Measurements from ENCODE around the gene IL4R. TPM values are rescaled to one million over a fixed set of nuclear protein-coding genes. Genes with fewer than 3 reads are reported as not detected.

IL4R gene
- total and polyA plus RNA-seq, 4 donors, result 15.5 to 61.9 (median 29.9) TPM

DNA sequence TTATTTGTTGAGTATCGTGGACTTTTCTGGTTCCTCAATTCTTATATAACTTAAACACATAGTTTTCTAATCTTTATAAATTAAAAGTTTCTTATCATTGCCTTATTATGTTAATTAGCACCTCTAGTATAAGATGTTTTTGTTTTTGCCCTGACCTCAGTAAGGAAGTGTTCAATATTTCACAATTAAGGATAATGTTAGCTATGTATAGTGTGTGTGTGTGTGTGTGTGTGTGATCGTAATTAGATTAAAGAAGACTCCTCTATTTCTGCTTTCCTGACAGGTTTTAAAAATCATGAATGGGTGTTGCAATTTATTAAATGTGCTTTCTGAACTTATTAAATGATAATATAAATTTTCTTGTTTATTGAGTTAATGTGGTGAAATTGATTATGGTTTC, 100.2 kb downstream of the IL4R start (continued):
- TF ChIP-seq, protein P1, sequence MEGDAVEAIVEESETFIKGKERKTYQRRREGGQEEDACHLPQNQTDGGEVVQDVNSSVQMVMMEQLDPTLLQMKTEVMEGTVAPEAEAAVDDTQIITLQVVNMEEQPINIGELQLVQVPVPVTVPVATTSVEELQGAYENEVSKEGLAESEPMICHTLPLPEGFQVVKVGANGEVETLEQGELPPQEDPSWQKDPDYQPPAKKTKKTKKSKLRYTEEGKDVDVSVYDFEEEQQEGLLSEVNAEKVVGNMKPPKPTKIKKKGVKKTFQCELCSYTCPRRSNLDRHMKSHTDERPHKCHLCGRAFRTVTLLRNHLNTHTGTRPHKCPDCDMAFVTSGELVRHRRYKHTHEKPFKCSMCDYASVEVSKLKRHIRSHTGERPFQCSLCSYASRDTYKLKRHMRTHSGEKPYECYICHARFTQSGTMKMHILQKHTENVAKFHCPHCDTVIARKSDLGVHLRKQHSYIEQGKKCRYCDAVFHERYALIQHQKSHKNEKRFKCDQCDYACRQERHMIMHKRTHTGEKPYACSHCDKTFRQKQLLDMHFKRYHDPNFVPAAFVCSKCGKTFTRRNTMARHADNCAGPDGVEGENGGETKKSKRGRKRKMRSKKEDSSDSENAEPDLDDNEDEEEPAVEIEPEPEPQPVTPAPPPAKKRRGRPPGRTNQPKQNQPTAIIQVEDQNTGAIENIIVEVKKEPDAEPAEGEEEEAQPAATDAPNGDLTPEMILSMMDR (IDR thresholded peaks at IDR 0.05; ENCODE audit: low read depth, low read length, missing input control), result no peak
- TF ChIP-seq SP1 (IDR thresholded peaks at IDR 0.05) (no peak), FOXA2 (IDR thresholded peaks at IDR 0.05) (no peak)
- TF ChIP-seq, protein P2, sequence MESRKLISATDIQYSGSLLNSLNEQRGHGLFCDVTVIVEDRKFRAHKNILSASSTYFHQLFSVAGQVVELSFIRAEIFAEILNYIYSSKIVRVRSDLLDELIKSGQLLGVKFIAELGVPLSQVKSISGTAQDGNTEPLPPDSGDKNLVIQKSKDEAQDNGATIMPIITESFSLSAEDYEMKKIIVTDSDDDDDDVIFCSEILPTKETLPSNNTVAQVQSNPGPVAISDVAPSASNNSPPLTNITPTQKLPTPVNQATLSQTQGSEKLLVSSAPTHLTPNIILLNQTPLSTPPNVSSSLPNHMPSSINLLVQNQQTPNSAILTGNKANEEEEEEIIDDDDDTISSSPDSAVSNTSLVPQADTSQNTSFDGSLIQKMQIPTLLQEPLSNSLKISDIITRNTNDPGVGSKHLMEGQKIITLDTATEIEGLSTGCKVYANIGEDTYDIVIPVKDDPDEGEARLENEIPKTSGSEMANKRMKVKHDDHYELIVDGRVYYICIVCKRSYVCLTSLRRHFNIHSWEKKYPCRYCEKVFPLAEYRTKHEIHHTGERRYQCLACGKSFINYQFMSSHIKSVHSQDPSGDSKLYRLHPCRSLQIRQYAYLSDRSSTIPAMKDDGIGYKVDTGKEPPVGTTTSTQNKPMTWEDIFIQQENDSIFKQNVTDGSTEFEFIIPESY (IDR thresholded peaks at IDR 0.05), result no peak

Other genes with a start within 250 kb of the IL4R start
- not detected for gene C16orf82, start 247.0 kb upstream of the IL4R start, total RNA-seq
- gene C16orf82, start 247.0 kb upstream of the IL4R start, polyA plus RNA-seq, result not detected
- gene KDM8, start 110.4 kb upstream of the IL4R start, total RNA-seq, result 100 to 1,000 TPM in 1 of 2 donors, 1 to 10 TPM in 1; 4.6 to 198 TPM
- 10 to 100 TPM; 96.7 to 98.7 TPM for gene KDM8, start 110.4 kb upstream of the IL4R start, polyA plus RNA-seq
- gene NSMCE1, start 45.2 kb upstream of the IL4R start, total RNA-seq, result 10 to 100 TPM; 16.5 to 16.6 TPM
- 10 to 100 TPM; 26.9 to 39.0 TPM for gene NSMCE1, start 45.2 kb upstream of the IL4R start, polyA plus RNA-seq
- under 1 TPM; 0.42 to 0.84 TPM for gene IL21R, start 88.2 kb downstream of the IL4R start, total RNA-seq
- under 1 TPM; 0.19 to 0.37 TPM for gene IL21R, start 88.2 kb downstream of the IL4R start, polyA plus RNA-seq
- 10 to 100 TPM; 27.8 to 28.0 TPM for gene GTF3C1, start 235.9 kb downstream of the IL4R start, total RNA-seq
- gene GTF3C1, start 235.9 kb downstream of the IL4R start, polyA plus RNA-seq, result 10 to 100 TPM; 15.3 to 16.6 TPM
- 1 to 10 TPM; 6.4 to 6.5 TPM for gene KATNIP, start 236.2 kb downstream of the IL4R start, total RNA-seq
- gene KATNIP, start 236.2 kb downstream of the IL4R start, polyA plus RNA-seq, result 1 to 10 TPM; 2.0 to 2.5 TPM